DMS114 treated with DMSO at 0.1 percent for 48 hours (cell line): ENCODE results near the gene CALML3.

Source experiments
- DNase-seq: peaks from one replicate; lab custom pipeline; 2025; ENCODE audit not compliant: unreplicated experiment; lab: John Stamatoyannopoulos, UW

The CALML3 gene

DNA sequence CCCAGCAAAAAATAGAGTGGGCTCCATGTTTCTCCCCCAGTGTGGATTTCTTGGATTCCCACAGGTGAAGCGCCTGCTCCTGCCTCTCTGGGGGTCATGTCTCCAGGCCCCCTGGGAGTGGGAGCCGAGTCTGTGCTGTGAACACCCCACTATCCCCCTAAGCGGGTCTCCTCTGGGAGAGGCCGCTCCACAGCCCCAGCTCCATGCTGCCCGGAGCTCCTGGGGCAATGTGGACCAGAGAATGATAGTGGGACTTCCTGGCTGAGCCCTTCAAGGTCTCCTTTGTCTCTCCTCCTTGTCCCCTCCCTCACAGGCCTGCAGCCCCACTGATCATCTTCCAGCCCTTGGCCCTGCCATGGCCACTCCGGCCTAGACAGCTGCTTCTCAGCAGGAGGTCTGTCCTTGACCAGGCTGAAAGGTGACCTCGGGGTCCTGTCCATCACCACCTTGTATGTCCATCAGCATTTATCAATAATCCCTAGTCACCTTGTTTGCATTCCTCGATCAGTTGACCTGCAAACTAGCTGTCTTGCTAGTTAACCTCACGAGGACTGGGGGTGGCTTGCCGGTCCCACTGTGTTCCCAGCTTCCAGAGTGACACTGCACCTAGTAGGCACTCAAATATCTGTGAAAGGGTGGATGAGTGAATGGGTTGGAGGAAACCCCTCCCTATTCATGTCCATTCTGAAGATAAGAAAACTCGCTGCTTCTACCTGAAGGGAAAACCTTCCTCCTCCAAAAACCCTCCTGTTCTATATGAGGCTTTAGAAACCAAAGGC is 776 bp upstream of the CALML3 start:
- no peak for DNase-seq

DNA sequence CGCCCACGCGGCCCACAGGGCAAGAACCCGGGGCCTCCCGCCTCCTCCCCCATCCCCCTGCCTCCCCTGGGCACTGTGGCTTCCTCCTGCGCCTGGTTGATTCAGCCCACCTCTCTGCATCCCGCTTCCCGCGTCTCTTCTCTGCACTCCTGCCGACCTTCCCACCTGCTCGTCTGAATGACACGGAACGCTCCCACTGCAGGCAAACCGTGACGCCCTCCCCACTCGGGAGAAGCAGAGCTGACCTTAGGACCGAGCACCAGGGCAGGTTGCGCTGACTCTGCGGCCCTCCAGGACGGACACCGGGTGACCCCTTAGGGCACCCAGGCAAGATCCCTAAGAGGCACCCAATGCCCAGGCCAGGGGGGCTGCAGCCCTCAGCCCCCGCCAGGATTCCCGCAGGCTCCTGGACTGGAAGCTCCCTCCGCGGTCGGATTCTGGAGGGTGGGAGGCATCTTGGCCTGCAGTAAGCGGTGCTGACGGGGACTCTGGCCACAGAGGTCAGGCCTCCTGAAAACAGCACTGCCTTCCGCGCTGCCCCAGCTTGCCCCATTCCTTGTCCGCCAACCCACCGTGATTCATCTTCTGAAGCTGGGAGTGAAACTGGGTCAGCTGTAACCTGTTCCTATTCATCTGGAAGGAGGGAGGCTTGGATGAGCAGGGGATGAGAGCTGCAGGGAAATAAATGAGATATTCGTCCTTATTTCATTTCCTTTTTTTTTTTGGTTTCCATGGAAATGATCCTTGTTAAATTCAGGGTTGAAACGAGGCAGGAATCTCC is 990 bp downstream of the CALML3 start:
- no peak for DNase-seq

DNA sequence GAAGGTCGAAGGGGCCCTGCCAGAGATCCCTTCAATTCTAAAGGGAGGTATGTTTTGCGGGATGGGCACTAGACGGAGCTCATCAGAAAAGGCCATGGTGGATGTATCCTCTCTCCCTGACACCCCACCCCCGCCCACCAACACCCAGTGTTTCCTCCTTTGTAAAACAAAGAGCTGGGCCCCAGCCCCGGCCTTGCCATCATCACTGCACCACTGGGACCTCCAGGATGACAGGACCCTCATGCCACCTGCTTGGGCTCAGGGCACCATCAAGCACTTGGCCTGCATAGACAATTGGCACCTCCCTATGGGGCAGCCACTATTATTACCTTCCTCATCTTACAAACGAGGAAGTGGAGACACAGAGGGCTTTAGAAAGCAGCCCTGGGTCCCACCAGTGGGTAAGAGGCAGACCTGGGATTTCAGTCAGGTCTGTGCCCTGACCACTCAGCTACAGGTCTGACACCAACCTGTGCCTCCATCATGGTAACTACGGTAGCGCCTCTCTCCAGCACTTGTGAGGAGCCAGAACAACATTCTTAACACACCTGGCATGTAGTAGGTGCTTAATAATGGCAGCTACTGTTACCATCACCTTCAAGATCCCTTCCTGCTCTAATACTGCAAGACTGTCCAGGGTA is 2.0 kb downstream of the CALML3 start:
- DNase-seq, result no peak

DNA sequence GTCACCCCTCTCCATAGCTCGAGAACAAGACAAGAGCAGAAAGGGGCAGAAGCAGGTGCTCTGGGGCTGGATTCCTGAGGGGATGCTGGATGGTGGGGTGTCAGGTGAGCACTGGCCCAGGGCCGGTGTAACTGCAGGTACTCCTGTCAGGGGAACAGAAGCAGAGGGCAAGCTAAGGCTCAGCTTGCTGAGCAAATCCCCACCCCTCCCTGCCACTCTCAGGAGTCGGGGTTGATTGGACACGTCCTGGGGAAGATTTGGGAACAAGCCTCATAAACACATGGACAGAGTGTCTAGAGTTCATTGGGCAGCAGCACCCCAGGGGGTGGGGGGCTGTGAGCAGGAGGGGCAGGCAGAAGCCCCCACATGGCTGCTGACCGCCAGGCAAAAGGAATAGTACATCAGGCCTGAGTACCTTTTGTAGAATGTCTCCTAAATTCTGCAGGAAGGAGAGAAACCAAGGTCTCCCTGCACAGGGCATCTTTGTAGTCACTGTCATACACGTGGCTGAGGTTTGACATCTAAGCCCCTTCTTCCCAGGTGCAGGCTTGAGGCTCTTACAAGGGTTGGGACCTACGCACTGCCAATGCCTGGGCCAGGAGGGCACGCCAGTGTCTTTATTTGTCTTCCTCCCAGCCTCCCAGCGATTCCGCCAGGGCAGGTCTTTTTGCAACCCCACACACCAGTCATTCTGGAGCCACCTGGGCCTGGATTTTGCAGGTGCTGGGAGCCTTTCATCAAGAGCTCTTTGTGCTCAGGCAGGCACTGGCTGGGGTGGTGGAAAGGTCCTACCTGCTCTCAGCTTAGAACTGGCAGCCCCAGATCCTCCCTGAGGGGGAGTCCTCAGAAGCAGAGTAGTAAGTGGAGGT is 2.8 kb downstream of the CALML3 start:
- no peak for DNase-seq

DNA sequence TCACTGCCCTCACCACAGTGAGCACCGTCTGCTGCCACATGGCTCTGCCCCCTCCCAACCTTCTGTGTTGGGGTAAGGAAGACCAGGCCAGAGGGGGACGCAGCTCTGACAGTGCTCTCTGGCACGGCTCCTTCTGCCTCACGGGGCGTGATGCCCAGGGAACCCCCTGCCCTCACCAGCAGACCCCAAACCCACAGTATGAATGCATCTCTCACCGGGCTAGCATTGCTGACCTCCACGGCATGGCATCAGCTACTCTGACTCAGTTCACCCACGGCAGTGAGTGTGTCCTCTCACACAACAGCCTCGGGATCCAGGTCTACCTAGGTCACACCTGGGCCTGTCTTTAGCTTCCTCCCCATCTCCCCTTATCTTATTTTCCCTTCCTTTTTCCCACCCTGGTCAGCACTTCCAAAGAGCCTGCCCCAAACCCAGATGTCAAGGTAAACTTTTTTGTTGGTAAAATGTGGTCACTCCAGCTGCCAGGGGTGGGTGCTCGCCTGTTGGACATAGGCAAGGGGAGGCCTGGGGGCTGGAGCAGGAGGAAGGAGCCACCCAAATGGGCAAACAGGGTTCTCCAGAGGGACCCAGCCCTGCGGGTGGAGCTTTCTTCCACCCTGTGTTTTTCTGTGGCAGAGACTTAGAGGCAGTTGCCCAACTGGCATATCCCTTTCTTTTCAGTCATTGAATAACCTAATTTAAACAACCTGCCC is 4.4 kb downstream of the CALML3 start:
- DNase-seq, result no peak

DNA sequence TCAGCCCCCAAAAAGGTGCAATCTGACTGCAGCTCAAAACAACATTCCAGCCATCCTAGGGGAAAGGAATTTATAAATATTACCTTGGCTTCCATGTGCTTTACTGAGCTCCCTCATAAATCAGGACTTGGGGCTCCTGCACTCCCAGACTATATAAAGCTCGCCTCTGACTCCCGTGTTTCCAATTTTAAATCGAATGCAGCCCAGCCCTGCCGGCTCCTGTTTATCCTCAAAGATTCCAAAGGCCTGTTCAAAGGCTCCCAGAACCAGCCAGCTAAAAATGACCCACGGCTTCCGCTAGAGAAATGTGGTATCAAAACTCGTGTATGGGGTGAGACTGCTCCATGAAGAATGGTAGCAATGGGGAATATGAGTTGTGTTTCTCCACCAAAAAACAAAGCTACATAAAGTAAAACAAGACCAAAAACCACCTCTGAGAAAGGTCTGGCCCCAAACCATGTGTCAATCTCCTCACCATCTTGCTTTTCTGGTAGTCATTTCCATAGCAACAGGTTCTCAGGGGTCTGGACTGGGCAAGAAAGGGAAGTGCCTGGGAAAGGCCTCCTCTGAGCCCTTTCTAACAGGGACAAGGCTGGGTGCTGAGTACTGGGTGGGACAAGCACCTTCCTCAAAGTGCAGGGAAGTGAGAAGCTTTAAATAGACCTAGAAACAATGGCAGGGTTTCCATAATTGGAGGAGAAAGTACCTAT is 5.1 kb downstream of the CALML3 start:
- DNase-seq, result no peak

DNA sequence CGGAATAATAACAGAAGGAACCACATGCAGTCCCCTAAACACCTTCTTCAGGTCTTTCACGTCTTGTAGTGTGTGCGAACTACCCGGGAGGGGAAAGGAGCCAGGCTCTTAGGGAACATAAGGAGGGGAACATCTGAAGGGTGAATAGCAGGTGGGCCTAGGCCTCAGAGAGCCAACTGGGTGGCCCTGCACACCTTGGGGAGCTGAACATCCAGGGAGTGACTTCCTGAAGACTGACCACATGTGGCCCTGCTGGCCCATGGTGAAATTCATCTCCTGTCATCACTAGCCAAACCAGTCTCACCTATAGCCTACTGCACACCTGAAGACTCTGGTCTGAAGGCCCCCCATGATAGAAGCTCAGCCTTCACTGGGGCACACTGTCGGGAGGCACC is 5.6 kb downstream of the CALML3 start:
- DNase-seq, result no peak

DNA sequence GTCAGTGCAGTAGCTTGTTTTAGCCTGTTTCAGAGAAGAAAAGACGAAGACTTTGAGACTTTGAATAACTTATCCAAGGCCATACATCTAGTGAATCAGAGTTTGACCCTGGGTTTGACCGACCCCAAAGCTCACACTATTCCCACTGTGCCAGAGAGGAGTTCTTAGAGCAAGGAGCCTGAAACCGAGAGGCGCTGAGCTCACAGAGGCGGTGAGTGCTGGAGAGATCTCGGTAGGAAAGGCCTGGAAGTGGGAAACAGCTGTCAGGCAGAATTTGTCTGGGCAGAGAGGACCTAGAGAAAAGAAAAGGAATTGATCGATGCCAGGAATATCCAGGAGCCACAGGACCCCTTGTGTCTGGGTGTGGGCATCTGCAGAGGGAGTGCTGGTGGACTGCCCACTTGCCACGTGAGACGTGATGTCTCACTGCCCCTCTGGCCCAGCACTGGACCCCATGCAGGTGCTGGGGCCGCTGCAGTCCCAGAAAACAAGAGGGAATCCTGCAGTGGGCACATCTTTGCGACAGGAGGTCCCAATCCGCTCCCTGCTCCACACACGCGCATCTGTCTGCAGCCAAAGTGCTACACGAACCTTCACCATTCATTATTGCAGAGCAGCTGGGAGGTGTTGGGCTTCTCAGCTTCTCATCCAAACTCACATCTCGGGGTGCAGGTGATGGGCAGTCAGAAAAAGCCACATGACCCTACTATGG is 6.2 kb downstream of the CALML3 start:
- no peak for DNase-seq

DNA sequence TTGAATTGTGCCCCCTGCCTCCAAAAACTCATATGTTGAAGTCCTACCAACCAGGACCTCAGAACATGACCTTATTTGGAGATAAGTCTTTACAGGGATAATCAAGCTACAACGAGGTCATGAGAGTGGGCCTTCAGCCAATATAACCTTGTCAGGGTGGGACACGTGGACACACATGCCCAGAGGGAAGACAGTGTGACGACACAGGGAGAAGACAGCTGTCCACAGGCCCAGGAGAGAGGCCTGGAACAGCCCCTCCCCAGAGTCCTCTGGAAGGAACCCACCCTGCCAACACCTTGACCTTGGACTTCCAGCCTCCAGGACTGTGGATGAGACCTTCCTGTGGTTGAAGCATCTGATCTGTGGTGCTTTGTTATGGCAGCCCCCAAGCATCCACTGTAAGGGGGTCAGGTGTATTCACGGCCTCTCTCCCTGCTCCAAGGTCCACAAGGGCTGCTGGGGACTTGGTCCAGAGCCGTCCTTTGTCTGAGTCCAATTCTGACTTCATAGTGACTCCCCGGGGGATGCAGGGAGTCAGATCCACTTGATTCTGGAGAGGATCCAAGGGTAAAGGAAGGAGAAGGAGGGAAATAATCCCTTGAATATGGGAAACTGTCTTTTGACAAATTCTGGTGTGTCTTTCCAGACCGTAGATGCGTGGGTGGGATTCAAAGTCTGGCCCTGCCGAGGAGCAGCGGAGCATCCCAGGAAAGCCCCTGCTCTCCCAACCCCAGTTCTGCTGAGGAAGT is 7.0 kb downstream of the CALML3 start:
- DNase-seq, result no peak

DNA sequence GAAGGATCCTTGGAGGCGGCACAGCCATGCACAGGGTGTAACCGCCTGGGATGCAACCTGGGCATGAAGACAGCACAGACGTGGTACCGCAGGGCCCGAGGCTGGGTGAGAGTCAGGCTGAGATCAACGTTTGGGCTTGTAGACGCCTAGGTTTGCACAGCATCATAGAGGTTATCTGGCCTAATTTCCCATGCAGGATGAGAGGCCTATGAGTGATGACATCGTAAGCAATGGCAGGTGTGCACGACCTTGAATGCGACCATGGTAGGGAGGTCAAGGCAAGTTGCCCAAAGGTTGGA is 7.5 kb downstream of the CALML3 start:
- no peak for DNase-seq

DNA sequence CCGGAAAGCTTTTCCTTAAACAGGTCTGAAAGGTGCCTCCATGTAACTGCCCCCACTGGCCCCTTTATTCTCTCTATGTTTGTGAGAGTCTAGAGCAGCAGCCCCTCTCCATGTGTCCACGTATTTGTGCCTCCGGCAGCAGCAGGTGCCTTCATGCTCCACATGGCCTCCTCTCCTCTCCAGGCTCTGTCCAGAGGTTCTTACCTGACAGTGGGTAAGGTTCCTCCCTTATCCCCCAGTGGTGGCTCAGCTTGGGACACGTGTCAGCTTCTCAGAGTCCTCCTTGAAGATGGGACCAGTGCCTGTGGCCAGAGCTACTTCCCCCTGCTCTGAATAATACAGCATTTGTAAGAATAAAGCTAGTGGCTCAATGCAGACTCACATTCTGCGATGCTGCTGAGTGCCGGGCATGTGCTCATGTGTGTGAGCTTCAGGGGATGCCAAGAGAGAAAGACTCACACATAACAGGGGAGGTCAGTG is 7.9 kb downstream of the CALML3 start:
- DNase-seq, result no peak

DNA sequence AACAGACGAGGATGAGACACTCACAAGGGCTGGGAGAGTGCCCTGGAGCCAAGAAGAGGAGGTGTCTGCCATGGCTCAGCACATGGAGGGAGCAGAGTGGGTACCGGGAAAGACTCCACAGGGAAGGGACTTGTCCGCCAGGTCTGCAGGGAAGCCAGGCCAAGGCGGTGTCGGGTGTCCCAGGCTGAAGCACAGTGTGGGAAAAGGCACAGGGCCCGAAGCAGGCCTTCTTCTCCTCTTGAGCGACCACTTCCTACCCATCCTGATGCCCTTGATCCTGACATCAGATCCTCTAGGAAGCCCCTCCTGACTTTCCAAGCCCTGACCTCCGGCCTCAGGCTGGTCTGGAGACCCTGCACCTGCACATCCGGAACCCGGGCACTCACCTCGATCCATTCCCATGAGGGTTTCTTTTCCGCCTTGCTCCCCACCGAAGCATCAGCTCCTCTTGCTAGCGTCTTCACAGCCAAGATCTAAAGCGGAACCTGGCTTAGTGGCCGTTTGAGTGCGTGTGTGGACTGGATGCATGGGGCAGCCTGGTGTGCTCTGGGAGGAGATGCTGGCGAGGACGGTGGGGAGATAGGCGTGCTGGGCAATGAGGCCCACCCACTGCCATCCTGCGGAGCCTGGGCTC is 8.5 kb downstream of the CALML3 start:
- DNase-seq, result no peak

DNA sequence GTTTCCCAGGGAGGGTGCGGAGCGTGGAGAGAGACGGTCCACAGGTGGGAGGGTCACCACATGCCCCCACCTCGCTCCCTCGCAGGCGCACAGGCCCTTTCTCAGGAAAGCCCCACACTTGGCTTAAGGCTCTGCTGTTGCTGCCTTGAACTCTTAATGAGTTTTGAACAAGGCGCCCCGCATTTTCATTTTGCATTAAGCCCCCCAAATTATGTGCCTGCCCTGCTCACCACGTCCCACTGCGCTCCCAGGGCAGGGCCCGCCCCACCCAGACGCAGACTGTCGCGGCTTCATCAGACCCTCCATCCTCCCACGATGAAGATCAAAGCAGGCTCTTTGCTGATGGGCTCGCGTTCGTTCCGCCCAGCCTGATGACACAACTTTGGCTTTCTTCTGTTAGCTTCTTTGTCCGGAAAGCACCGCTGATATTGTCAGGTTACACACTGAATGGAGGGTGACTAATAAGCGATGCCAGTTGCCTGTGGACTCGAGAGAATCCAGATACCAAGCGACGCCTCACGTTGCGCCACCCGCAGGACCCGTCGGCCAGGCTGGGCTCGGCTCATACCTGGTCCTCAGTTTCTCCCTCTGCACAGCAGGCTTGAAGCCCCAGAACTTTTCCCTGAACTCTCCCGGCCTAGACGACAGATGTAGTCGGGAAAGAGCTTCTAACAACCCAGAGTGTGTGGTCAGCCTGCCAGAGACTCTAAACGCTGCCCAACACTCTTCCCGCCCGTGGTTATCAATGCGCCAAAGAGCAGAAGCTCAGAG is 9.5 kb downstream of the CALML3 start:
- DNase-seq, result no peak

DNA sequence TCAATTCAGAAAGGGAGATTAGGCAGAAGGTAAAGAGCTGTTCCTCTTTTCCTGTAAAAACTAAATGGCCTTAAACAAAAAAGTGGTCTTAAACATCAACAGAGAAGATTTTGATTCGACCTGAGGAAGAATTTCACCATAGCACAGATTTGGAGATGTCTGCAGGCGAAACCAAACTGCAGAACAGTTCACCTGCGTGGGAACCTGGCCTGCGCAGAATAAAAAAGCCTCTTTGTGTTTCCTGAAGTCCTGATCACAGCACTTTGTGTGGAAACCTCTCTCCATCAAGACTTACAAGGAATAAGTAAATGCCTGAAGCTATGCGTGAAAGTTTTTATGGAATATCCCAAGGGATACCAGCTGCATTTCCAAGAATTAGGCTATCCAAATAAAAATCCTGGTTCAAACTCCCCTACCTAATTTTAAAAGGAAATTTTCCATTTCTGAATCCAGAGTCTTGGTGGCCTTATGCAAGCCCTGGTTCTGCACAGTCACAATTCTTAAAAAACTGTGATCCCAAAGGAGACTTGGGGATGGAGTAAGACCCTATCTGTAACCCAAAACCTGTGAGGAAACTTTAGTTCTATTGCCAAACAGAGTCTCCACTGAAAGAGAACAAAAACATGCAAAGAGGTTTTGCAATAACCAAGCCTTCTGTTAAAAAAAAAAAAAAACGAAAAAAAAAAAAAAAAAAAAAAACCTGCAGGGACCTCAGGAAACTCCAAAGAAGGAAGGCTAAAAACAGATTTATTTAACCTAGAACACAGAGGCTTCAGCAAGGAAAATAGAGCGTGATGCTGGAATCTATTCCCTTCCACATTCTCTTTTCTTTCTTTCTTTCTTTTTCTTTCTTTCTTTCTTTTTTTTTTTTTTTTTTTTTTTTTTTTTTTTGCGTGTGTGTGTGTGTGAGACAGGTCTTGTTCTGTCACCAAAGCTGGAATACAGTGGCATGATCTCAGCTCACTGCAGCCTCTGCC is 10.4 kb downstream of the CALML3 start:
- no peak for DNase-seq

DNA sequence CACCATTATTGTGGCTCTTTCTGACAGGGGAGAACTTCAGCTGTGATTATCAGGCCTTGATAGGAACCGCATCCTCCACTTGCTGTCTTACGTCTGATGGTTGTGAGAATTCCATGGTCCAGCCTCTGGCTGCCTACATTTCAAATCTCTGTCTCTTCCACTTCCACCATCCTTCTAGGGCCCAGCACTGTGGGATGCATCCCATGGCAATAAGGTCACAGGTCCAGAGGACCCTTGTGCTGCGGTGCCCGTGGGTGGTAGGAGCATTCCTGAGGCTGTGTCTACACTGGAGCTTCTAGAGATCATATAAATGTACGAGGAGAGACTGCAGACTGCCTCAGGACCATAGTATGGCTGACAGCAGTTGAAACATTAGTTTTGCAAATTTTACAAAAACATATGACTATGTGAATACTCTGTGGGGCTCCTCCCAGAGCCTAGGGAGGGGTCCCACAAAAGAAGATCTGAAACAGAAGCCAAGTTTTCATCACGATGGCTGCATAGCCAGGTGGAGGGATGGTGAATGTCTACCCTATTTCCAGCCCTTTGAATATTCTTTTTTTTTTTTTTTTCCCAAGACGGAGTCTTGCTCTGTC is 11.8 kb downstream of the CALML3 start:
- no peak for DNase-seq

DNA sequence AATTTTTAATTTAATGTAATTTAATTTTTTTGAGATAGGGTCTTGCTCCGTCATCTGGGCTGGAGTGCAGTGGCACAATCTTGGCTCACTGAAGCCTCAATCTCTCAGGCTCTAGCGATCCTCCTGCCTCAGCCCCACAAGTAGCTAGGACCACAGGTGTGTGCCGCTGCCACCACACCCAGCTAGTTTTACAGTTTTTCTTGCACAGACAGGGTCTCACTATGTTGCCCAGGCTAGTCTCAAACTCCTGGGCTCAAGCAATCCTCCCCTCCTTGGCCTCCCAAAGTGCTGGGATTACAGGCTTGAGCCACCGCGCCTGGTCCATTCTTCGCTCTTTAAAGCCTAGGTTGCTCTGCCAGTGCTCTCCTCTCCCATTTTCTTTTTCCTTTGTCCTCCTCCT is 12.9 kb downstream of the CALML3 start:
- no peak for DNase-seq
